BJ (cell line): Measurements from ENCODE around the gene CSNK1D. TPM values are rescaled to one million over a fixed set of nuclear protein-coding genes. Genes with fewer than 3 reads are reported as not detected.

Experiments
- CTCF ChIA-PET: fragments of 350-600 bp; formaldehyde crosslinking; extraction: SDS; loops from one replicate; lab custom pipeline; 2021; ENCODE audit warnings: antibody characterized with exemption, inconsistent platforms; lab: Yijun Ruan, JAX
- POLR2A ChIA-PET: fragments of 300-600 bp; sonication (Branson Sonifier 250); formaldehyde crosslinking; extraction: SDS; loops from one replicate; lab custom pipeline; 2021; ENCODE audit warnings: antibody characterized with exemption; lab: Charles Lee
- DNase-seq: peaks from one replicate; pipeline ENCODE4 v3.0.0-alpha.2; 2011; ENCODE audit warnings: low read depth
- H3K27me3 ChIP-seq: 2 replicates; pipeline ENCODE4 v1.6.0; 2011; ENCODE audit warnings: low read length; ENCODE audit not compliant: control insufficient read depth, insufficient read depth
- H3K36me3 ChIP-seq: 2 replicates; pipeline ENCODE4 v1.5.1; 2011; ENCODE audit warnings: low read length; ENCODE audit not compliant: control insufficient read depth, insufficient read depth
- H3K4me3 ChIP-seq: 2 replicates; pipeline ENCODE4 v1.5.1; 2011; ENCODE audit warnings: low read depth, mild to moderate bottlenecking, control low read depth, low read length
- CTCF ChIP-seq: IDR thresholded peaks from 2 replicates; pipeline ENCODE4 v1.5.1; 2011; ENCODE audit warnings: low read depth, mild to moderate bottlenecking, control low read depth, inconsistent platforms, low read length, moderate library complexity; ENCODE audit not compliant: insufficient read depth
- polyA plus RNA-seq: library from polyadenylated mRNA; depleted of rRNA; stranded (reverse); fragments of >200 nt; gene quantifications from 2 replicates; pipeline ENCODE4 v1.2.3, GENCODE V29; 2011

CSNK1D gene
- polyA plus RNA-seq, 1 experiment = 118 TPM

- H3K4me3 ChIP-seq = no peak overlapping the region
- DNase-seq = no peak
- ChIA-PET POLR2A (no interaction called here), CTCF (interaction anchor here (0.7 kb wide), 1 partner anchor 14 kb away, joined by 3 read pairs; no protein-coding TSS in a partner anchor)
- no peak for TF ChIP-seq CTCF
- H3K27me3 ChIP-seq = peaks cover 9% of the 10 kb centered on the region
- H3K36me3 ChIP-seq = no peaks in the 10 kb centered on the region
Measured at GRCh38 chr17:82314012-82314726, 40.7 kb upstream of the CSNK1D start.

- peaks cover 9% of the 10 kb centered on the region for H3K27me3 ChIP-seq
- POLR2A ChIA-PET = no interaction called here
- no peak for DNase-seq
- H3K36me3 ChIP-seq = no peaks in the 10 kb centered on the region
- CTCF ChIA-PET = interaction anchor here (1.6 kb wide), 1 partner anchor 13 kb away, joined by 5 read pairs; no protein-coding TSS in a partner anchor
- no peak overlapping the region for H3K4me3 ChIP-seq
- TF ChIP-seq CTCF = no peak
Measured at GRCh38 chr17:82313195-82314011, 39.9 kb upstream of the CSNK1D start.

DNA sequence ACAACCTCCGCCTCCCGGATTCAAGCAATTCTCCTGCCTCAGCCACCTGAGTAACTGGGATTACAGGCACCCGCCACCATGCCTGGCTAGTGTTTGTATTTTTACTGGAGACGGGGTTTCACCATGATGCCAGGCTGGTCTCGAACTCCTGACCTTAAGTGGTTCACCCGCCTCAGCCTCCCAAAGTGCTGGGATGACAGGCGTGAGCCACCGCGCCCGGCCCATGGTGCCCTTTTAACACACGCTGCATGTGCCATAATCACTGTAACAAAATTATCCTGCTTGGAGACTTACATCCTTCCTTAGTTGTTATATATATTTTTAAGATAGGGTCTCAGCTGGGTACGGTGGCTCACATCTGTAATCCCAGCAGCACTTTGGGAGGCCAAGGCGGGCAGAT is 38.5 kb upstream of the CSNK1D start:
- ChIA-PET CTCF (interaction anchor here (1.0 to 1.6 kb wide), 2 partner anchors 11 to 91 kb away, joined by 4 to 5 read pairs; no protein-coding TSS in a partner anchor), POLR2A (interaction anchor here (0.5 kb wide), 1 partner anchor 23 kb away, joined by 6 read pairs; no protein-coding TSS in a partner anchor)
- DNase-seq = no peak
- Histone ChIP-seq H3K36me3 (no peaks in the 10 kb centered on the region), H3K4me3 (no peak overlapping the region), H3K27me3 (peaks cover 9% of the 10 kb centered on the region)
- TF ChIP-seq CTCF = no peak

GRCh38 chr17:82310877-82311276 is 37.4 kb upstream of the CSNK1D start:
- Histone ChIP-seq H3K36me3 (no peaks in the 10 kb centered on the region), H3K27me3 (peaks cover 3% of the 10 kb centered on the region), H3K4me3 (no peak overlapping the region)
- no peak for DNase-seq
- ChIA-PET POLR2A (no interaction called here), CTCF (interaction anchor here (0.8 to 1.4 kb wide), 2 partner anchors 10 kb away, joined by 3 to 6 read pairs; no protein-coding TSS in a partner anchor)
- TF ChIP-seq CTCF = no peak
